ENCODE results near the gene B3GAT3.
"Not testable (repeated sequence)": the region's sequence is repeated elsewhere in the genome, so short reads cannot be mapped to it uniquely, and the experiment has no call there.

Gene B3GAT3

GRCh38 chr11:62591448-62592145, 30.2 kb downstream of the B3GAT3 start, which contains the start of gene TUT1:
TUT1 (minus strand) TSS chr11:62591523; CDS start chr11:62591485, 38 bp downstream.
- ChIA-PET CTCF (interaction anchor here (0.6 kb wide), 2 partner anchors 19 to 215 kb away, joined by 3 read pairs; no protein-coding TSS in a partner anchor), POLR2A (ENCODE audit: low non-redundant PET) (interaction anchor here (0.5 to 2.9 kb wide), 18 partner anchors 9 to 136 kb away, joined by 3 to 24 read pairs (median 4); partner anchors contain the start of genes AHNAK, B3GAT3, C11orf98 and CSKMT)
- H3K27ac ChIP-seq: peak within 1 kb of the TSS; percentile 91
- DNase-seq (ENCODE audit: low spot score): peak; percentile 89
- TF ChIP-seq, protein P1, sequence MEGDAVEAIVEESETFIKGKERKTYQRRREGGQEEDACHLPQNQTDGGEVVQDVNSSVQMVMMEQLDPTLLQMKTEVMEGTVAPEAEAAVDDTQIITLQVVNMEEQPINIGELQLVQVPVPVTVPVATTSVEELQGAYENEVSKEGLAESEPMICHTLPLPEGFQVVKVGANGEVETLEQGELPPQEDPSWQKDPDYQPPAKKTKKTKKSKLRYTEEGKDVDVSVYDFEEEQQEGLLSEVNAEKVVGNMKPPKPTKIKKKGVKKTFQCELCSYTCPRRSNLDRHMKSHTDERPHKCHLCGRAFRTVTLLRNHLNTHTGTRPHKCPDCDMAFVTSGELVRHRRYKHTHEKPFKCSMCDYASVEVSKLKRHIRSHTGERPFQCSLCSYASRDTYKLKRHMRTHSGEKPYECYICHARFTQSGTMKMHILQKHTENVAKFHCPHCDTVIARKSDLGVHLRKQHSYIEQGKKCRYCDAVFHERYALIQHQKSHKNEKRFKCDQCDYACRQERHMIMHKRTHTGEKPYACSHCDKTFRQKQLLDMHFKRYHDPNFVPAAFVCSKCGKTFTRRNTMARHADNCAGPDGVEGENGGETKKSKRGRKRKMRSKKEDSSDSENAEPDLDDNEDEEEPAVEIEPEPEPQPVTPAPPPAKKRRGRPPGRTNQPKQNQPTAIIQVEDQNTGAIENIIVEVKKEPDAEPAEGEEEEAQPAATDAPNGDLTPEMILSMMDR (conservative IDR thresholded peaks at IDR 0.05; ENCODE audit: low read depth): no peak

DNA sequence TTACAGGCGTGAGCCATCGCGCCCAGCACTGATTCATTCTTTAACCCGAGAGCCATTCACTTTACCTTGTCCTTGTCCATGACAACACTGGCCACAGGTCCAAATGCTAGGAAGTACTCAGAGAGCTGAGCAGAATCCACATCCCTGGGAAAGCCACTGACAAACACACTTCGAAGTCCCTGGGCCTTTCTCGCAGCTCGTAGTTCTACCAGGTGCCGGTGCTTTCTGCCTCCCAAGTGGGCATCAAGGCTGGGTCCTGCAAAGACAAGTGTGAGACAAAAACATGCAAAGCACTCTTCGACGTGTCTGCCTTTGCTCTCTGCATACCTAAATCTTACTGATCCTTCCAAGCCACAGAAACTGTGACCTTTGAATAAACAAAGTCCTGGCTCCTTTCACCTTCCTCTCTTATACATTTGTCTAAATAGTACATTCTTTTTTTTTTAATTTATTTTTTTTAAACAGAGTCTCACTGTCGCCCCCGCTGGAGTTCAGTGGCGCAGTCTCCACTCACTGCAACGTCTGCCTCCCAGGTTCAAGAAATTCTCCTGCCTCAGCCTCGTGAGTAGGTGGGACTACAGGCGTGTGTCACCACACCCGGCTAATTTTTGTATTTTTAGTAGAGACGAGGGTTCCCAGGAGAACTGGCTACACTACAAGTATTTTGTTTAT, 32.7 kb downstream of the B3GAT3 start:
- peak overlapping the region; percentile 37 for H3K27ac ChIP-seq
- POLR2A ChIA-PET (ENCODE audit: low non-redundant PET): no interaction called here
- no peak for DNase-seq (ENCODE audit: low spot score)
- TF ChIP-seq, protein P1 (conservative IDR thresholded peaks at IDR 0.05; ENCODE audit: low read depth): peak; percentile 34
- CTCF ChIA-PET: interaction anchor here (0.6 kb wide), 1 partner anchor 123 kb away, joined by 4 read pairs; no protein-coding TSS in a partner anchor

- H3K27ac ChIP-seq: peak overlapping the region; percentile 36
- CTCF ChIA-PET; POLR2A ChIA-PET (ENCODE audit: low non-redundant PET); DNase-seq (ENCODE audit: low spot score): not testable (repeated sequence)
Observed at GRCh38 chr11:62585356-62585755, 36.4 kb downstream of the B3GAT3 start.

DNA sequence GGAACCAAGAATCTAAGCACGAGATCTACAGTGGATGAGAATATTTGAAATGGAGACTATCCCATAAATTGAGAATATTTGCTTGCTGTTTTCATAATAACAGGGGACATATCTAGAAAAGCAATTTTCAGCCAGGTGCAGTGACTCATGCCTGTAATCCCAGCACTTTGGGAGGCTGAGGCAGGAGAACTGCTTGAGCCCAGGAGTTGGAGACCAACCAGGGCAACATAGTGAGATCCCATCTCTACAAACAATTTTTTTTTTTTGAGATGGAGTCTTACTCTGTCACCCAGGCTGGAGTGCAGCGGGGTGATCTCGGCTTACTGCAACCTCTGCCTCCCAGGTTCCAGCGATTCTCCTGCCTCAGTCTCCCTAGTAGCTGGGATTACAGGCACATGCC, 40.1 kb downstream of the B3GAT3 start:
- CTCF ChIA-PET; POLR2A ChIA-PET (ENCODE audit: low non-redundant PET); H3K27ac ChIP-seq; DNase-seq (ENCODE audit: low spot score): not testable (repeated sequence)

DNA sequence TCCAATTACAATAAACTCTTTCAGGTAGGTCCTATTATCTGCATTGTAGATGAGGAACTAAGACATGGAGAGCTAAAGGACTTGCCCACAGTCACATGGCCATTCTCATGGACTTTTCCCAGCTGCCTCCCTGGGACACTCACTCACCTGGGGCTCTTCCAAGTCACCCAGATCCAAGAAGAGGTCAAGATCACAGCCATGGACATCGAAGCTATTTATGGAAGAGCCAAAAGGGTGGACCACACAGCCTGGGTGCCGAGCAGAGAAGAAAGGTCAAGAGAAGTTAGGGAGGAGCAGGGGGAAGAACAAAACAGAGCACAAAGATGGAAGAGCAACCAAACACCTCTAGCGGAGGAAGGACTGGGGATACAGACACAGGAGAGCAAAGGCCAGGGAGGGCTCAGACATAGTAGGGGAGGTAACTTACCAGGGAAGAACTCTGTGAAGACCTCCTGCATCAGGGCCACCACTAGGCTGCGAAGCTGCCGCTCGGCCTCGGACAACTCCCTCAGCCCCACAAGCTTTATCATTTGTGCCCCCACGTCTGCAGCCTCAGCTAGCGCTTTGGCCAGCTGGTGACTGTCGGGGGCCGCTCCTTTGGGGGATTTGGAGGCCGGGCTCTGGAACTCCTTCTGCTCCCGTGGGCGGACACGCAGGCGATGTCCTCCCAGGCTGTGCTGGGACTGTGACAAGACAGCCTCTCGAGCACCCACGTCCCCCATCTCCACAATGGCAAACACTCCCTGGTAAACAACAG, 40.6 kb downstream of the B3GAT3 start:
- CTCF ChIA-PET: no interaction called here
- POLR2A ChIA-PET (ENCODE audit: low non-redundant PET): interaction anchor here (0.6 to 0.7 kb wide), 2 partner anchors 11 to 73 kb away, joined by 4 to 10 read pairs; partner anchors contain the start of gene TUT1
- peak overlapping the region; percentile 13; the same call in 1 of the 2 replicates for H3K27ac ChIP-seq
- DNase-seq (ENCODE audit: low spot score): no peak
- TF ChIP-seq, protein P1 (conservative IDR thresholded peaks at IDR 0.05; ENCODE audit: low read depth): no peak

DNA sequence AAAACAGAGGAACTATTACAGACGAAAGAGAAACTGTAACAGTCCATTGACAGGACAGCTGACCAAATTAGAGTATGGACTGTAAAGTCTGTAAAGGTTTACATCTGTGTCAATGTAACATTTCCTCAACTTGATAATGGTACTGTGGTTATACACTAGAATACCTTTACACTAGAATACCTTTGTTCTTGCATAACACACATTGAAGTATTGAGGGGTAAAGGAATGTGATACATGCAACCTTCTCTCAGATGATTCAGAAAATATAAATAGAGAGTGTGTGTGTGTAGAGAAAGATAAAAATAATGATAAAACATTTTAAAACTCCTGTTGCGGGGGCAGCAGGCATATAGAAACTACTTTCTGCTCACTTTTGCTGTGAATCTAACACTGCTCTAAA, 42.5 kb downstream of the B3GAT3 start:
- no peak overlapping the region for H3K27ac ChIP-seq
- ChIA-PET CTCF (no interaction called here), POLR2A (ENCODE audit: low non-redundant PET) (interaction anchor here (0.7 kb wide), 1 partner anchor 20 kb away, joined by 3 read pairs; no protein-coding TSS in a partner anchor)
- no peak for DNase-seq (ENCODE audit: low spot score)
- TF ChIP-seq, protein P1 (conservative IDR thresholded peaks at IDR 0.05; ENCODE audit: low read depth): no peak

DNA sequence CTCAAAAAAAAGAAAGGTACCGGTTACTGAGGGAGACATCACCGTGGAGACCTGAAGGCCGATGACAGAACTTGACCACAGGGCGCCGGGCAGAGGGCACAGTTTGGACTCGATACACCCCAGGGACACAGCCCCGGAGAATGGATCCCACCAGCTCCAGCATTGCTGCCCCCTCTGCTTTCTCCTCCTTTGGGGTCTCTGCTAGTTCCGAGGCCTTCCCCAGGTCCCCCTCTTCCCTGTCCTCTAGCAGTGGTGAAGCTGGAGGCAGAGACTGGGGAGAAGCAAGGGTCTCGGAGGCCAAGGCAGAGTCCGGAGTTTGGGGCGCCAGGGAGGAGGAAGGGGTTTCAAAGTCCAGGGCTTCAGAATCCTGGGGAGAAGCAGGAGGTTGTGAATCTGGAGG, 43.2 kb downstream of the B3GAT3 start:
- TF ChIP-seq, protein P1 (conservative IDR thresholded peaks at IDR 0.05; ENCODE audit: low read depth): no peak
- CTCF ChIA-PET: interaction anchor here (0.7 kb wide), 1 partner anchor 36 kb away, joined by 3 read pairs; no protein-coding TSS in a partner anchor
- no peak for DNase-seq (ENCODE audit: low spot score)
- POLR2A ChIA-PET (ENCODE audit: low non-redundant PET): interaction anchor here (0.8 kb wide), 1 partner anchor 51 kb away, joined by 9 read pairs; no protein-coding TSS in a partner anchor
- H3K27ac ChIP-seq: peak overlapping the region; percentile 86

Measured in RWPE1 (cell line).